ENCODE data around the gene KCNAB3.

GRCh38 chr17:7916385-7916682 is 13.3 kb downstream of the KCNAB3 start:
- TF ChIP-seq POLR3G (IDR thresholded peaks at IDR 0.05; ENCODE audit: extremely low read depth, insufficient read length, insufficient replicate concordance) (no peak), ZNF282 (CRISPR knock-in tag; IDR thresholded peaks at IDR 0.05) (no peak), YY1 (IDR thresholded peaks at IDR 0.05; ENCODE audit: borderline replicate concordance in 1 of 3, control insufficient read depth in 1 of 3, extremely low read depth in 1 of 3, insufficient read depth in 3 of 3, insufficient read length in 1 of 3, insufficient replicate concordance in 2 of 3, low read depth in 1 of 3, low read length in 2 of 3) (peak in 1 of 3 experiments; percentile 49), BCL6 (CRISPR knock-in tag; IDR thresholded peaks at IDR 0.05) (no peak), PHF21A (IDR thresholded peaks at IDR 0.05; ENCODE audit: borderline replicate concordance, low read depth) (no peak), MEF2A (IDR thresholded peaks at IDR 0.05; ENCODE audit: control insufficient read depth, low read depth, low read length) (no peak), POLR2A (conservative IDR thresholded peaks at IDR 0.05) (no peak), ZKSCAN1 (IDR thresholded peaks at IDR 0.05; ENCODE audit: low read depth, low read length) (no peak), FOXK2 (conservative IDR thresholded peaks at IDR 0.05 in 1 of 2, IDR thresholded peaks at IDR 0.05 in 1 of 2; ENCODE audit: low read depth in 2 of 2) (no peak), ZBTB11 (CRISPR knock-in tag; IDR thresholded peaks at IDR 0.05) (no peak), SIN3A (IDR thresholded peaks at IDR 0.05; ENCODE audit: borderline replicate concordance in 2 of 2, control insufficient read depth in 1 of 2, low read depth in 2 of 2, low read length in 2 of 2) (no peak), POLR2AphosphoS5 (IDR thresholded peaks at IDR 0.05; ENCODE audit: control insufficient read depth, insufficient read depth, low read depth, low read length) (no peak)
- TF ChIP-seq, protein P1, sequence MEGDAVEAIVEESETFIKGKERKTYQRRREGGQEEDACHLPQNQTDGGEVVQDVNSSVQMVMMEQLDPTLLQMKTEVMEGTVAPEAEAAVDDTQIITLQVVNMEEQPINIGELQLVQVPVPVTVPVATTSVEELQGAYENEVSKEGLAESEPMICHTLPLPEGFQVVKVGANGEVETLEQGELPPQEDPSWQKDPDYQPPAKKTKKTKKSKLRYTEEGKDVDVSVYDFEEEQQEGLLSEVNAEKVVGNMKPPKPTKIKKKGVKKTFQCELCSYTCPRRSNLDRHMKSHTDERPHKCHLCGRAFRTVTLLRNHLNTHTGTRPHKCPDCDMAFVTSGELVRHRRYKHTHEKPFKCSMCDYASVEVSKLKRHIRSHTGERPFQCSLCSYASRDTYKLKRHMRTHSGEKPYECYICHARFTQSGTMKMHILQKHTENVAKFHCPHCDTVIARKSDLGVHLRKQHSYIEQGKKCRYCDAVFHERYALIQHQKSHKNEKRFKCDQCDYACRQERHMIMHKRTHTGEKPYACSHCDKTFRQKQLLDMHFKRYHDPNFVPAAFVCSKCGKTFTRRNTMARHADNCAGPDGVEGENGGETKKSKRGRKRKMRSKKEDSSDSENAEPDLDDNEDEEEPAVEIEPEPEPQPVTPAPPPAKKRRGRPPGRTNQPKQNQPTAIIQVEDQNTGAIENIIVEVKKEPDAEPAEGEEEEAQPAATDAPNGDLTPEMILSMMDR (IDR thresholded peaks at IDR 0.05 in 2 of 3, conservative IDR thresholded peaks at IDR 0.05 in 1 of 3; ENCODE audit: insufficient read depth in 2 of 3, low read depth in 1 of 3, low read length in 3 of 3) = no peak
- TF ChIP-seq, protein P2, sequence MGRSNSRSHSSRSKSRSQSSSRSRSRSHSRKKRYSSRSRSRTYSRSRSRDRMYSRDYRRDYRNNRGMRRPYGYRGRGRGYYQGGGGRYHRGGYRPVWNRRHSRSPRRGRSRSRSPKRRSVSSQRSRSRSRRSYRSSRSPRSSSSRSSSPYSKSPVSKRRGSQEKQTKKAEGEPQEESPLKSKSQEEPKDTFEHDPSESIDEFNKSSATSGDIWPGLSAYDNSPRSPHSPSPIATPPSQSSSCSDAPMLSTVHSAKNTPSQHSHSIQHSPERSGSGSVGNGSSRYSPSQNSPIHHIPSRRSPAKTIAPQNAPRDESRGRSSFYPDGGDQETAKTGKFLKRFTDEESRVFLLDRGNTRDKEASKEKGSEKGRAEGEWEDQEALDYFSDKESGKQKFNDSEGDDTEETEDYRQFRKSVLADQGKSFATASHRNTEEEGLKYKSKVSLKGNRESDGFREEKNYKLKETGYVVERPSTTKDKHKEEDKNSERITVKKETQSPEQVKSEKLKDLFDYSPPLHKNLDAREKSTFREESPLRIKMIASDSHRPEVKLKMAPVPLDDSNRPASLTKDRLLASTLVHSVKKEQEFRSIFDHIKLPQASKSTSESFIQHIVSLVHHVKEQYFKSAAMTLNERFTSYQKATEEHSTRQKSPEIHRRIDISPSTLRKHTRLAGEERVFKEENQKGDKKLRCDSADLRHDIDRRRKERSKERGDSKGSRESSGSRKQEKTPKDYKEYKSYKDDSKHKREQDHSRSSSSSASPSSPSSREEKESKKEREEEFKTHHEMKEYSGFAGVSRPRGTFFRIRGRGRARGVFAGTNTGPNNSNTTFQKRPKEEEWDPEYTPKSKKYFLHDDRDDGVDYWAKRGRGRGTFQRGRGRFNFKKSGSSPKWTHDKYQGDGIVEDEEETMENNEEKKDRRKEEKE (IDR thresholded peaks at IDR 0.05; ENCODE audit: borderline replicate concordance in 1 of 2, control insufficient read depth in 1 of 2, low read depth in 2 of 2, low read length in 1 of 2) = no peak

All from K562 (cell line).